Bronchial epithelial cell (primary cell): Measurements from ENCODE around the gene RNF17. TPM values are rescaled to one million over a fixed set of nuclear protein-coding genes. Genes with fewer than 3 reads are reported as not detected.
"Not testable (repeated sequence)": the region's sequence is repeated elsewhere in the genome, so short reads cannot be mapped to it uniquely, and the experiment has no call there.

Source experiments
- DNase-seq: peaks from one replicate; pipeline ENCODE4 v3.0.0-alpha.2; 2010; ENCODE audit warnings: low read depth
- FAIRE-seq: peaks from 2 replicates; lab custom pipeline; 2011; peaks lifted over from hg19 to GRCh38; lab: Jason Lieb, UNC
- H3K27me3 ChIP-seq: 2 replicates; pipeline ENCODE4 v1.5.1; 2011; ENCODE audit warnings: low read length; ENCODE audit not compliant: control insufficient read depth, insufficient read depth
- H3K36me3 ChIP-seq: 2 replicates; pipeline ENCODE4 v1.5.1; 2011; ENCODE audit warnings: low read length; ENCODE audit not compliant: control insufficient read depth, insufficient read depth
- H3K4me3 ChIP-seq: 2 replicates; pipeline ENCODE4 v1.5.1; 2011; ENCODE audit warnings: mild to moderate bottlenecking, low read depth, low read length, control low read depth
- CTCF ChIP-seq: IDR thresholded peaks from 2 replicates; pipeline ENCODE4 v1.5.1; 2011; ENCODE audit warnings: mild to moderate bottlenecking, moderate library complexity, low read length, control low read depth, inconsistent platforms; ENCODE audit not compliant: insufficient read depth, severe bottlenecking
- total RNA-seq: library from RNA; depleted of rRNA; stranded (reverse); fragments of >200 nt; gene quantifications from 2 replicates; pipeline ENCODE4 v1.2.1, GENCODE V29; 2014

The RNF17 gene
- total RNA-seq, 1 donor from 2014 or later, result not detected

GRCh38 chr13:24777171-24777570, 13.2 kb downstream of the RNF17 start:
- H3K27me3 ChIP-seq, result no peaks in the 10 kb centered on the region
- H3K4me3 ChIP-seq, result no peak overlapping the region
- FAIRE-seq, result no peak
- no peak for TF ChIP-seq CTCF
- peak; percentile 79 for DNase-seq
- no peaks in the 10 kb centered on the region for H3K36me3 ChIP-seq

GRCh38 chr13:24784319-24784718, 20.4 kb downstream of the RNF17 start:
- peak; percentile 81 for DNase-seq
- Histone ChIP-seq H3K27me3 (no peaks in the 10 kb centered on the region), H3K4me3 (no peak overlapping the region)

GRCh38 chr13:24788538-24788937, 24.6 kb downstream of the RNF17 start:
- no peak for DNase-seq
- no peaks in the 10 kb centered on the region for H3K27me3 ChIP-seq
- no peak overlapping the region for H3K4me3 ChIP-seq
- FAIRE-seq, result no peak
- no peak for TF ChIP-seq CTCF
- H3K36me3 ChIP-seq, result no peaks in the 10 kb centered on the region

More at GRCh38 chr13:24784319-24784718, 20.4 kb downstream of the RNF17 start:
- no peaks in the 10 kb centered on the region for H3K36me3 ChIP-seq
- no peak for FAIRE-seq
- no peak for TF ChIP-seq CTCF

GRCh38 chr13:24802074-24802473, 38.1 kb downstream of the RNF17 start:
- no peak for TF ChIP-seq CTCF
- FAIRE-seq (no peak), DNase-seq (peak; percentile 14)
- no peak overlapping the region for H3K4me3 ChIP-seq
- H3K36me3 ChIP-seq, result no peaks in the 10 kb centered on the region
- H3K27me3 ChIP-seq, result no peaks in the 10 kb centered on the region

- no peaks in the 10 kb centered on the region for H3K27me3 ChIP-seq
- no peaks in the 10 kb centered on the region for H3K36me3 ChIP-seq
- no peak overlapping the region for H3K4me3 ChIP-seq
- FAIRE-seq (no peak), DNase-seq (no peak)
- no peak for TF ChIP-seq CTCF
These were observed 57.2 kb downstream of the RNF17 start for GRCh38 chr13:24821207-24821606.

GRCh38 chr13:24822640-24823039, 58.7 kb downstream of the RNF17 start:
- FAIRE-seq (no peak), DNase-seq (no peak)
- H3K4me3 ChIP-seq, result no peak overlapping the region
- H3K36me3 ChIP-seq, result no peaks in the 10 kb centered on the region
- no peaks in the 10 kb centered on the region for H3K27me3 ChIP-seq
- TF ChIP-seq CTCF, result no peak

GRCh38 chr13:24823122-24823710, 59.2 kb downstream of the RNF17 start:
- not testable (repeated sequence) for H3K27me3 ChIP-seq, DNase-seq, H3K4me3 ChIP-seq, H3K36me3 ChIP-seq, FAIRE-seq
